Muscle of leg (tissue), 11 donors: ENCODE measurements around the gene CD70. TPM values are rescaled to one million over a fixed set of nuclear protein-coding genes. Genes with fewer than 3 reads are reported as not detected.
A peak's percentile ranks its signal among the peaks of the same experiment; 100 is the strongest.
"Not testable (repeated sequence)": the region's sequence is repeated elsewhere in the genome, so short reads cannot be mapped to it uniquely, and the experiment has no call there.

Source experiments
- DNase-seq: peaks from one replicate; pipeline ENCODE4 v3.0.0; 2013
- H3K27ac ChIP-seq: one replicate; pipeline ENCODE4 v1.5.1; 2013; ENCODE audit warnings: mild to moderate bottlenecking, low read length, control low read depth
- H3K27me3 ChIP-seq: one replicate; pipeline ENCODE4 v1.6.1; 2013; ENCODE audit warnings: low read length; ENCODE audit not compliant: control insufficient read depth, insufficient read depth
- H3K36me3 ChIP-seq: one replicate; pipeline ENCODE4 v1.6.1; 2013; ENCODE audit warnings: low read length; ENCODE audit not compliant: control insufficient read depth, insufficient read depth
- H3K4me1 ChIP-seq: one replicate; pipeline ENCODE4 v1.6.1; 2013; ENCODE audit warnings: low read length; ENCODE audit not compliant: control insufficient read depth, insufficient read depth
- H3K4me3 ChIP-seq: one replicate; pipeline ENCODE4 v1.5.1; 2013; ENCODE audit warnings: low read length, control low read depth
- H3K9me3 ChIP-seq: replicated peaks from 2 replicates; pipeline ENCODE4 v1.6.1; 2013; ENCODE audit warnings: low read depth, low read length; ENCODE audit not compliant: control insufficient read depth
- WGBS: methylation state at CpG from one replicate; pipeline ENCODE4 v1.1.5; 2013; ENCODE audit warnings: missing lambda C conversion rate; ENCODE audit not compliant: insufficient coverage; 5-methylcytosine and 5-hydroxymethylcytosine counted together
- polyA plus RNA-seq, 8 donors: library from polyadenylated mRNA; unstranded; fragments of 120-200 nt; gene quantifications; one replicate each; pipeline versions ENCODE4 v1.2.1 to v1.2.3, GENCODE V29; 2013; ENCODE audit warnings: inconsistent platforms in 1 of 8, low replicate concordance in 1 of 8; ENCODE audit not compliant: insufficient read length in 8 of 8, insufficient read depth in 1 of 8
- total RNA-seq: library from RNA; stranded (reverse); fragments of 120-200 nt; gene quantifications from one replicate; pipeline ENCODE4 v1.2.4, GENCODE V29; 2013

Gene CD70
- total and polyA plus RNA-seq, 9 donors: 0.19 to 2.9 (median 0.71) TPM; not detected in 1

- no peak for DNase-seq
- Histone ChIP-seq H3K27me3 (no peaks in the 10 kb centered on the region), H3K9me3 (no peaks in the 10 kb centered on the region), H3K4me3 (no peak overlapping the region), H3K27ac (no peak overlapping the region), H3K4me1 (no peaks in the 10 kb centered on the region), H3K36me3 (no peaks in the 10 kb centered on the region)
- WGBS: no CpG with 5 or more reads among the region's 8 CpGs
Measured at GRCh38 chr19:6599866-6600454, 9.0 kb upstream of the CD70 start.

GRCh38 chr19:6598254-6598892, 7.4 kb upstream of the CD70 start:
- WGBS: no CpG with 5 or more reads among the region's 6 CpGs
- not testable (repeated sequence) for H3K27me3 ChIP-seq

GRCh38 chr19:6597471-6598253, 6.7 kb upstream of the CD70 start:
- not testable (repeated sequence) for H3K9me3 ChIP-seq, H3K27ac ChIP-seq, H3K27me3 ChIP-seq

More at GRCh38 chr19:6598254-6598892, 7.4 kb upstream of the CD70 start:
- H3K9me3 ChIP-seq, H3K27ac ChIP-seq, DNase-seq, H3K36me3 ChIP-seq, H3K4me1 ChIP-seq, H3K4me3 ChIP-seq: not testable (repeated sequence)

GRCh38 chr19:6596621-6597020, 5.7 kb upstream of the CD70 start:
- 90% methylated on average over 2 of the region's 7 CpGs for WGBS
- Histone ChIP-seq H3K27me3 (peaks cover 12% of the 10 kb centered on the region), H3K36me3 (no peaks in the 10 kb centered on the region)

More at GRCh38 chr19:6597471-6598253, 6.7 kb upstream of the CD70 start:
- not testable (repeated sequence) for H3K4me3 ChIP-seq, H3K4me1 ChIP-seq, DNase-seq, H3K36me3 ChIP-seq
- 93% methylated on average over 27 of the region's 34 CpGs for WGBS

GRCh38 chr19:6593651-6594416, 2.9 kb upstream of the CD70 start:
- 30% methylated on average over 3 of the region's 11 CpGs for WGBS
- H3K4me3 ChIP-seq: no peak overlapping the region
- H3K9me3 ChIP-seq: no peaks in the 10 kb centered on the region
- no peak overlapping the region for H3K27ac ChIP-seq
- no peak for DNase-seq
- H3K36me3 ChIP-seq: no peaks in the 10 kb centered on the region
- H3K4me1 ChIP-seq: no peaks in the 10 kb centered on the region
- H3K27me3 ChIP-seq: peaks cover 39% of the 10 kb centered on the region

More at GRCh38 chr19:6596621-6597020, 5.7 kb upstream of the CD70 start:
- DNase-seq: no peak
- Histone ChIP-seq H3K4me3 (no peak overlapping the region), H3K4me1 (no peaks in the 10 kb centered on the region), H3K27ac (no peak overlapping the region), H3K9me3 (no peaks in the 10 kb centered on the region)

- H3K27ac ChIP-seq: no peak overlapping the region
- WGBS: under 1% methylated on average over 31 of the region's 31 CpGs
- peak overlapping the region; percentile 13 for H3K4me3 ChIP-seq
Measured at GRCh38 chr19:6590258-6590826, 608 bp downstream of the CD70 start.

GRCh38 chr19:6589711-6590257, 1.2 kb downstream of the CD70 start:
- DNase-seq: no peak
- 3% methylated on average over 13 of the region's 16 CpGs for WGBS
- Histone ChIP-seq H3K27ac (no peak overlapping the region), H3K27me3 (peaks cover 78% of the 10 kb centered on the region), H3K9me3 (no peaks in the 10 kb centered on the region), H3K4me1 (peaks cover 8% of the 10 kb centered on the region), H3K36me3 (no peaks in the 10 kb centered on the region), H3K4me3 (no peak overlapping the region)

More at GRCh38 chr19:6590258-6590826, 608 bp downstream of the CD70 start:
- no peaks in the 10 kb centered on the region for H3K36me3 ChIP-seq
- DNase-seq: peak; percentile 20
- H3K27me3 ChIP-seq: peaks cover 72% of the 10 kb centered on the region
- H3K4me1 ChIP-seq: peaks cover 8% of the 10 kb centered on the region
- no peaks in the 10 kb centered on the region for H3K9me3 ChIP-seq

GRCh38 chr19:6588508-6589345, 2.2 kb downstream of the CD70 start:
- Histone ChIP-seq H3K27ac (no peak overlapping the region), H3K27me3 (peaks cover 81% of the 10 kb centered on the region), H3K4me1 (peaks cover 8% of the 10 kb centered on the region), H3K36me3 (no peaks in the 10 kb centered on the region), H3K9me3 (no peaks in the 10 kb centered on the region), H3K4me3 (no peak overlapping the region)
- 6% methylated on average over 11 of the region's 20 CpGs for WGBS
- DNase-seq: peak; percentile 42

- peaks cover 77% of the 10 kb centered on the region for H3K27me3 ChIP-seq
- no peak overlapping the region for H3K27ac ChIP-seq
- 7% methylated on average over 6 of the region's 9 CpGs for WGBS
- H3K4me3 ChIP-seq: no peak overlapping the region
- no peaks in the 10 kb centered on the region for H3K36me3 ChIP-seq
- no peaks in the 10 kb centered on the region for H3K9me3 ChIP-seq
- no peak for DNase-seq
- H3K4me1 ChIP-seq: peaks cover 8% of the 10 kb centered on the region
Measured at GRCh38 chr19:6587998-6588507, 2.9 kb downstream of the CD70 start.
